ENCODE results near the gene OR10H4. TPM values are rescaled to one million over a fixed set of nuclear protein-coding genes. Genes with fewer than 3 reads are reported as not detected.
"Not testable (repeated sequence)": the region's sequence is repeated elsewhere in the genome, so short reads cannot be mapped to it uniquely, and the experiment has no call there.

OR10H4 gene, protein sequence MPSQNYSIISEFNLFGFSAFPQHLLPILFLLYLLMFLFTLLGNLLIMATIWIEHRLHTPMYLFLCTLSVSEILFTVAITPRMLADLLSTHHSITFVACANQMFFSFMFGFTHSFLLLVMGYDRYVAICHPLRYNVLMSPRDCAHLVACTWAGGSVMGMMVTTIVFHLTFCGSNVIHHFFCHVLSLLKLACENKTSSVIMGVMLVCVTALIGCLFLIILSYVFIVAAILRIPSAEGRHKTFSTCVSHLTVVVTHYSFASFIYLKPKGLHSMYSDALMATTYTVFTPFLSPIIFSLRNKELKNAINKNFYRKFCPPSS
- total RNA-seq: not detected

DNA sequence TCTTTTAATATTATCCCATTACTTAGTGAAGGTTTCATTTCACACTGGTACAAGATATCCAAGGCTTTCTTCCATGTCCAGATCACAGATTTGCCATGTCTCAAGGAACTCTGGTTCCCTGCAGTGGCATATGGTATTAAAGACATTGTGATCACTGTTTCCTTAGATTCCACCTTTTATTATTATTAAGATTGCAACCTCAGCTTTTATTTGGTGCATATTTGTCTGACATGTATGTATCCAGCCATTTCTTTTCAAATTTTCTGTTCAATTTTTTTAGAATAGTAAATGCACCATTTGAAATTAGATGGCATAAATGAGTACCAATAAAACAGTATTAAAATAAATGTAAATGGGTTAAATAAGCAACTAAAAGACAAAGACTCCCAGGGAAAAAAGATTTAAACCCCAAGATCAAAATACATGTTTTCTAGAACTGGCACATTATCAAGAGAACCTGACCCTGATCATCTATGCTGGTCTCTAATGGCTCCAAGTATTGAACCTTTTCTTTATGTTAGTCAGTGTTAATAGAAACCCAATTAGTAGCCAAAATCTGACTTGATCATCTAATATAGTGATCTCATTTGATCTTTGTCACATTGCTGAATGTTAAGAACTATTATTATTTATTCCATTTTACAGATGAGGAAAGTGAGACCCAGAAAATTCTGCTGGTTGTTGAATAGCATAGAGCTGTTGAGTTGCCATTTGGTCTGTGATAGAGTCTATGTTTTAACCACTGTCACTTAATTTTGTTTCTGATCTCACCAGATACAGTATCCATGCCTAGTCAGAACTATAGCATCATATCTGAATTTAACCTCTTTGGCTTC lies at the start of gene OR10H4:
Gene OR10H4 (plus strand): TSS at position 786 of the 836 bp plus-strand sequence. CDS start 0 bp downstream, at position 786.
- no peak for DNase-seq

DNA sequence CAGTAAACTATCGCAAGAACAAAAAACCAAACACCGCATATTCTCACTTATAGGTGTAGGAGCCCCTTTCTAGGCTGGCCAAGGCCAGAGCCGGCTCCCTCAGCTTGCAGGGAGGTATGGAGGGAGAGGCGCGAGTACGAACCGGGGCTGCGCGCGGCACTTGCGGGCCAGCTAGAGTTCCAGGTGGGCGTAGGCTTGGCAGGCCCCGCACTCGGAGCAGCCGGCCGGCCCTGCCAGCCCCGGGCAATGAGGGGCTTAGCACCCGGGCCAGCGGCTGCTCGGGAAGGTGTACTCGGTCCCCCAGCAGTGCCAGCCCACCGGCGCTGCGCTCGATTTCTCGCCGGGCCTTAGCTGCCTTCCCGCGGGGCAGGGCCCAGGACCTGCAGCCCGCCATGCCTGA lies 49.2 kb upstream of the OR10H4 start:
- DNase-seq: not testable (repeated sequence)

DNA sequence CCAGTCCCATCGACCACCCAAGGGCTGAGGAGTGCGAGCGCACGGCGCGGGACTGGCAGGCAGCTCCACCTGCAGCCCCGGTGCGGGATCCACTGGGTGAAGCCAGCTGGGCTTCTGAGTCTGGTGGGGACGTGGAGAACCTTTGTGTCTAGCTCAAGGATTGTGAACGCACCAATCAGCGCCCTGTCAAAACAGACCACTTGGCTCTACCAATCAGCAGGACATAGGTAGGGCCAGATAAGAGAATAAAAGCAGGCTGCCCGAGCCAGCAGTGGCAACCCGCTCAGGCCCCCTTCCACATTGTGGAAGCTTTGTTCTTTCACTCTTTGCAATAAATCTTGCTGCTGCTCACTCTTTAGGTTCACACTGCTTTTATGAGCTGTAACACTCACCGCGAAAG lies 48.8 kb upstream of the OR10H4 start:
- DNase-seq: not testable (repeated sequence)

DNA sequence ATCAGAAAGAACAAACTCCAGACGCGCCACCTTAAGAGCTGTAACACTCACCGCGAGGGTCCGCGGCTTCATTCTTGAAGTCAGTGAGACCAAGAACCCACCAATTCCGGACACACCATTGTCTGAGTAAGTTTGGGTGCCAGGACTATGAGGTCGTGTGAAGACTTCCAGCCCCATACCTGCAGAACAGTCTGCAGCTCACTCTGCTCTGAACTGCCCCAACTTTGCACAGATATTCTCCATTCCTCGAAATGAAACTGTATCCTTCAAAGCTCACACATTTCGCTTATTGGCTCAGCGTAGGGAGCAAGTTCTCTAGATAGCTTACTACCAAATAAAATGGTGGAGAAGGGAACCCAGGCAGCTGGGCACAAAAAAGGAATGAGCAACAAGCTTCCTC lies 48.3 kb upstream of the OR10H4 start:
- DNase-seq: no peak

DNA sequence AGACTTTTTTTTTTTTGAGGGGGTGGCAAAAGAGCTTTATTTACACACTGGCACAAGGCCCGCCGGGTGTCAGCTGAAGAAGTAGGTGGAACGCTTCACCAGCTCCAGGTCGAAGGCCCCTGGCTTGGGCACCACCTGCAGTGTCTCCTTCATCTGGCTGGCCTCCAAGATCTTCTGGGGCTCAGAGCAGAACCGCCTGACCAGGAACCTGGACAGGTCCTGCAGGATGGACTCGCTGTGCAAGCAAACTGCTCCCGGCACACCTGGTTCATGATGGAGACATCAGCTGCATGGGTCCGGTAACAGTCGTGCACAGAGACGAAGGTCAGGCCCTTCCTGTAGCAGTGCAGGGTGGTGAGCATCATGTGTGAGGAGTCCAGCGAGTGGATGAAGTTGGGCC lies 46.6 kb upstream of the OR10H4 start:
- DNase-seq: no peak

DNA sequence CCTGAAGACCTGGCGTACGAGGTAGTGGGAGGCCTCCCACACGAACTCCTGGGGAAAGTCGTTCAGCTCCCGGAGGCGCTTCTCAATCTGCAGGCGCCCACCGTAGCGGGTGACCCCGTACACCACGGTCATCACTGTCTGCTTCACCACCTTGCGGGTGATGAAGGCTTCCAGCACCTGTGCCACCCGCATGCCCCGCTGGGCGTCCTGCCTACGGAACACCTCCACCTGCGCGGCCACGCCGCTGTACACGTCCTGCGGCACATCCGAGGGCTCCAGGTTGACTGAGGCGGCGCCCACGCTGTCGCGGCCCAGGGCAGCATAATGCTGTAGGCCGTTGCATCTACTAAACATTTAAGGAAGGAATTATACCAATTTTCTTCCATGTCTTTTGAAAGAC lies 45.9 kb upstream of the OR10H4 start:
- not testable (repeated sequence) for DNase-seq

DNA sequence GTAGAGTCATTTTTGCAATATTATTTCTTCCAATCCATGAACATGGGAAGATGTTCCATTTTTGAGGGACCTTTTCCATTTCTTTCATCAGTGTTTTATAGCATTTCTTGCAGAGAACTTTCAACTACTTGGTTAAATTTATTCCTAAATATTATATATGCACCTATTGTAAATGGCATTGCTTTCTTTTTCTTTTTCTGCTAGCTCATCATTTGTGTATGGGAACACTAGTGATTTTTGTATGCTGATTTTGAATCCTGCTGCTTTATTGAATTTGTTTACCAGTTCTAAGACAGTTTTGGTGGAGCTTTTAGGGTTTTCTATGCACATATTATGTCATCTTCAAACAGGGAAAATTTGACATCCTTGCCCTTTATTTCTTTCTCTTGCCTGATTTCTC lies 43.8 kb upstream of the OR10H4 start:
- DNase-seq: no peak

DNA sequence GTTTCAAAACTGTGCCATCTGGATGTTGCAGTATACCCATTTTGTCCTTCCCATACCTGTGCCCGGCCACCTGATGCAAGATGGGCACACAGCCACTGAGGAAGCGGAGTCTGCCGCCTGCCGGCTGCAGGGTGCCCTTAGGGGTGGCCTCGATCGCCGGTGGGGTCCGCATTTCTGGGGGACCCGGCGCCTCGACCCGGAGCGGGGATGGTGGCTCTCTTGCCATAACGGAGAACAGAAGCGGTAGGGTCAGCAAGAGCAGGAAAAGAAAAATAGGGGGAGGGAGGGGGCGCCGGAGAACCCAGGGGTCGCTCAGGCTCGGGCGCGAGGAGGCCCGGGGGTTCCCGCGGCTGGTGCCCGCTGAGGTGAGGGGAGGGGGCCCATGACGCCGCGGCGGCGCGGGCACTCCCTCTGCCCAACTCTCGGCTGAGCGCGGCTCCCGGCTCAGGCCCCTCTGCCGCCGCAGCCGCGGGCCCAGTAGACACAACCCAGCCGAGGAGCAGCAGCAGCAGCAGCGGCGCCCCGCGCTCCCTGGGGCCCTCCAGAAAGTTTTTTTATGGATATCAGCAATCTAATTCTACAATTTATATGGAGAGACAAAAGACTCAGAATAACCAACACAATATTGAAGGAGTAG lies 37.1 kb upstream of the OR10H4 start:
- DNase-seq: no peak

DNA sequence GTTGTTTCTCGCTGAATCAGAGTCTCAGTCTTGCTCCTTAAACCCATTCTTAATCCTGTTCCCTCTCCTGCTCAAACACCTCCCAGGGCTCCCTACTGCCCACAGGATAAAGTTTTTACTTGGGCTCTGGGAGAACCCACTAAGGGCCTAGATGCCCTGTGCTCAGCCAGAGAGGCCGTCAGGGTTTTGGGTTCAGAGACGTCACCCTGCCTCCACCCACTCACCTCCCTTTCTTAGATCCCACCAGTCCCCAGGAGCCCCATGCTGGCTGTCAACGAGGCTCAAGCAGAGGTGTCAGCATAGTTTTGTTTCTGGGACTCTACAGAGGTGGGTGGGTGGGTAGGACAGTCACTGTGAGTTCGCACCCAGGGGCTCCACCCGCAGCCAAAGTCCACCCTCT lies 35.4 kb upstream of the OR10H4 start:
- no peak for DNase-seq

DNA sequence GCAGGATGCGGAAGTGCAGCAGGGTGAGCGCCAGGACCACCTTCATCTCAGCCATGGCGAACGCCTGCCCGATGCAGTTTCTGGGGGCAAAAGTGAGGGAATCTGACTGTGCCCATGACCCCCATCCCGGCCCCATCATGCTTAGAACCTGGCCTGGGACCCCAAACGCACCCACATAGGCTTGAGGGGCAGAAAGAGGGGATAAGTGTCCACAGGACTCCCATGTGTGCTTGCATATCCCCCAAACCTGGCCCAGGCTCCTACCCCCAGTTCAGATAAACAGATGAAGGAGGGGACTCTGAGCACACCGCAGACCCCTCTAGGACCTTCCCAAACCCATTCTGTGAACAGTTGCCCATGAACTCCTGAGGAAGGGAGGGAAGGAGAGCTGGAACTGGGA lies 35.0 kb upstream of the OR10H4 start:
- no peak for DNase-seq

DNA sequence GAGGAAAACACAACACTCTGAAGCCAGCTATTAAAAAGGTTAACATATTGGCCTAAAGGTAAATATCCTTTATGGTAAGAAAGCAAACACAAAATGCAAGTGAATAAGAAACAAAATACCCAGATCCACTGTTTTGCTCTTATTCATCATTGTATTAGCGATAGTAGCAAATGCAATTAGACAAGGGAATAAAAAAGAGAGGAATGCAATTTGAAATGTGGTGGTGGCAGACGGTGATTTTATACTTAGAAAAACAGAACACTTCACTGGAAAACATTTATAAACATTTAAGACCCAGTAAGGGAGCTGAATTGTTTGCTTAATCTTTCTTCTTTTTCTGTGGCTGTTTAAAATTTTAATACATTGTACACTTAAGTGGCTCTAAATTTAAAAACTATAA lies 33.7 kb upstream of the OR10H4 start:
- no peak for DNase-seq

DNA sequence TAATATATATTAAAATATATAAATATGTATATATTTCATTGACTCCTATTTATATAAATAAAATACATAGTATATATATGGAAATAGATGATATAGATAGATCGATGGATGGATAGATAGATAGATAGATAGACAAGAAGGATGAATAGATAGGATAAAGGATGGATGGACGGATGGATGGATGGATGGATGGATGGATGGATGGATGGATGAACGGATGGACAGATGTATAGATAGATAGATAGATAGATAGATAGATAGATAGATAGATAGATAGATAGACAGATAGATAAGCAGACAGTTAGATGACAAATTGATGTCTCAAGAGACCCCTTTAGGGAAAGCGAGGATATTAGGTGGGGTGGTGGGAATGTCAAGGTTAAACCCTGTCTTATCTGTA lies 29.6 kb upstream of the OR10H4 start:
- no peak for DNase-seq

DNA sequence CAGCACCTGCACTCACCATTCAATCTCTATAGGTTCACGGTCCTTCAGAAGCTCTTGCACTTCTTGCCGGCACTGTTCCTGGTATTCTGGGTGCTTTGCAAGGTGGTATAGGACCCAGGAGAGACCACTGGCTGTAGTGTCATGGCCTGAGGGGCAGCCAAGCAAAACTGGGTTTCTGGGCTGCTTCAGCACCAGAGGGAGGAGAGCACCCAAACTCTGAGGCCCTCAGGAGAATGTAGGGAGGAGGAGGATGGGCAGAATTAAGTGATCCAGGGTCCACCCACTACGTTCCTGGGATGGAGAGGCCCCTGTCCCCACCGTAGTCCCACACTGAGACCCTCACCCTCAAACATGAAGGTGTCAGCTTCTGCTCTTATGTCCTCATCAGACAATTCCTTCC lies 26.8 kb upstream of the OR10H4 start:
- no peak for DNase-seq

DNA sequence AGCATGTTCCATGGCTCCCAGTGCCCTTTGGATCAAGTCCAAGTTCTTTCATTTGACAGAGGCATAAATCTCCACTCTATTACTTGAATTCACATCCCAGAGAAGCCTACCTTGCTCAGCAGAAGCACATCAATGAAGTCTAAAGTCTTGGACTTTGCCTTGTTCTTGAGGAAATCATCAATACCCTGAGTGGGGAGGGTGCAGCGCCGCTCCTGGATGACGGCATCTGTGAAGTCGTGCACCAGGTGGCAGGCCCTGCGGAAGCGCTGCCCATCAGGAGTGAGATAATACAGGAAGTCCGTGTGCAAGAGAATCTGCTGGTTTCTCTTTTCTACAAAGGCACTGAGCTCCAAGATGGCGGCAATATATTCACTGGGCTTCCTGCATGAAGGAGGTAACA lies 25.1 kb upstream of the OR10H4 start:
- no peak for DNase-seq

DNA sequence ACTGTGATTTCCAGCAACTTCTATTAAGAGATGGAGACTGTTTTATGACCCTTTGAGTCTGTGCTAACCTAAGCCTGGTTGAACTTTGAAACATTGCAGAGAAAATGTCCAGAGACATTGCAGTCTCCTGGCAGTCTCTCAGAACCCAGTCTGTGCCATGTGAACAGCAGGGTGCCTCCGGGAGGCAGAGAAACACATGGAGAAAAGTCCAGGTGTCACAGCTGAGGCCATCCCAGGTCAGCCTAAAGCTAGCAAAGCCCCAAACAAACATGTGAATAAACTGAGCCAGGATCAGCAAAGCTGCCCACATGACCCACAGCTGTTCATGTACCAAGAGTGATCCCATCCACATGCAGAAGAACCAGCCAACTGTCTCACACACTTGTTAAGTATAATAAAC lies 22.3 kb upstream of the OR10H4 start:
- no peak for DNase-seq

DNA sequence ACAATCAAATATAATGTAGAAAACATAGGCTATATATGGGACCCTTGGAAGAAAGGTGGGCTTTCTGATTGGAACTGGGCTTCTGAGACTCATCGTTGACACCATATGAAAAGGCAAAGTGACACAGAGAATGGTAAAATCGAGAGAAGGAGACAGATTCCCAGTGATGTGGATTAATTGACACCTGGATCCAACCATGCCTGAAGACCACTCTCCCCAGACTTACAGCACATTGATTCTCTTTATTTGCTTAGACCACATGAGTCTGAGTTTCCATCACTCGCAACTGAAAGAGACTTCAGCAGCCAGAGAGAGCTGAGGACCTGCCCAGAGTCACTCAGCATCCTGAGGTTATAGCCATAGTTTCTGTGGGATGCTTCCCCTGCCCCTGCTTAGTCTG lies 20.5 kb upstream of the OR10H4 start:
- DNase-seq: no peak

DNA sequence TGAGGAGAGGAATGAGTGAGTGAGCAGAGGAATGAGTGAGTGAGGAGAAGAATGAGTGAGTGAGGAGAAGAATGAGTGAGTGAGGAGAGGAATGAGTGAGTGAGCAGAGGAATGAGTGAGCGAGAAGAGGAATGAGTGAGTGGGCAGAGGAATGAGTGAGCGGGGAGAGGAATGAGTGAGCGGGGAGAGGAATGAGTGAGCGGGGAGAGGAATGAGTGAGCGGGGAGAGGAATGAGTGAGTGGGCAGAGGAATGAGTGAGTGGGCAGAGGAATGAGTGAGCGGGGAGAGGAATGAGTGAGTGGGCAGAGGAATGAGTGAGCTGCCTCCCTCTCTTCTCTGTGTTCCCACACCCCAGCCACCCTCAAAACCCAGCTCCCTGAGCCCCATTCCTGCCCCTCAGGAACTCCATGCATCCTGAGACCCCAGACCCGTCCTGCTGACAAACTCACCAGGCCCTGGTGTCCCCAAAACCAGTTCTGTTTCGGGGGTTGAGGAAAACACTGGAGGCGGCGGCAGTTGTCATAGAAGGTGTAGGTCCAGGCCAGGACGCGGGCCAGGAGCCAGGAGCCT lies 15.0 kb upstream of the OR10H4 start:
- not testable (repeated sequence) for DNase-seq

DNA sequence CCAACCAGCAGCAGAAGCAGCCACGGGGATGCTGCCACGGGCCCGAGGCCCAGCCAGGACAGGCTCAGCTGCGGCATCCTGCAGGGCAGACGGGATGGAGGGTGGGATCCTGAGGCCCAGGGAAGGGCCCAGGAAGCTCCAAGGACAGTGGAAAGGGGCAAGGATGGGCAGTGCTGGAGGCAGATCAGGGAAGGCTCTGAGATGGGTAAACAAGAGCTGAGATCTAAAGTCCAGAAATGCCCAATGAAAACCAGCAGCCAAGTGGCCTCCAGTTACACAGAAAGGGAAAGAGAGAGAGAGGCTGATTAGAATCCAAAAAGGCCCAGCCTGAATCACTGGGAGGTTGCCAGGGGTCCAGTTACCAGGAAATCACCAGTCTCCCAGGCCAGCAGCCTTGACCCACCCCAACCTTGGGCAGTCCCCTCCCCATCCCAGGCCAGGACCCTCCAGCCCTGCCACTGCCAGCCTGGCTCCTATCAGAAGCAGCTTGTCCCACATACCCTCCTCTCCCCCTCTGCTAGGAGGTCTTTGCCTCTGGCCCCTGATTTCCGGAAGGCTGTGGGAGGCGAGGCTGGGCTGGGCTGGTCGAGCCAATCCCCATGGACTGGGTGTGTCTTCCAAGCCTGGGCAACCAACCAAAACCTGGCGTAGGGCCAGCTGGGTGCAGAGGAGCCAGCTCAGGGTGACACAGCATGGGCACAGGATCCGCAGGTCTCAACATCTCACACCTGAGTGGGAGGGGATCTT lies 14.3 kb upstream of the OR10H4 start, which contains the start of gene CYP4F11:
Gene CYP4F11 (minus strand): TSS at position 198 of the 747 bp plus-strand sequence. CDS start 121 bp downstream, at position 77.
- DNase-seq: no peak

DNA sequence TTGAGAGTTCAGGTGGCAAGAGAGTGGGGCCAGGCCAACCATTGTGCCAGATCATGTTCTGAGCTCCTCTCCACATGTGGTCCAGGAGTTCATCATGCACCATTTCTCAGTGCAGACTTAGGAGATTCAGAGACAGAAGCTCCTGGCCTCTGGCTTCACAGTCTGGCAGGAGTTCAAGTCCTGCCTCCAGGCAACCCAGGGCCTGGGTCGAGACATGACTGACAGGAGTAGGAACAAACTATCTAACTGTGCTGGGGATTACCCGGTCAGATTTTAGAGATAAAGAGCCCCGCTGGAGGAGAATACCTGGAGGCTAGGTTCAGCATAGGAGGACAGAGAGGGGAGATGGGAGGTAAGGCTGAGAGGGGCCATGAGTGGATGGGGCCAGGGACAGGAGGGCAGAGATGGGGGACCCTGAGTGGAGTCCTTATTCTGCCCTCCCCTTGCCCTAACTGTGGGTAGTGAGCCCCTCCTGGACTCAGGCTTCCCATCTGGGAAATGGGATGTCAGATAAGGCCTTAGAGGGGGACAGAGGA lies 13.6 kb upstream of the OR10H4 start:
- DNase-seq: no peak

DNA sequence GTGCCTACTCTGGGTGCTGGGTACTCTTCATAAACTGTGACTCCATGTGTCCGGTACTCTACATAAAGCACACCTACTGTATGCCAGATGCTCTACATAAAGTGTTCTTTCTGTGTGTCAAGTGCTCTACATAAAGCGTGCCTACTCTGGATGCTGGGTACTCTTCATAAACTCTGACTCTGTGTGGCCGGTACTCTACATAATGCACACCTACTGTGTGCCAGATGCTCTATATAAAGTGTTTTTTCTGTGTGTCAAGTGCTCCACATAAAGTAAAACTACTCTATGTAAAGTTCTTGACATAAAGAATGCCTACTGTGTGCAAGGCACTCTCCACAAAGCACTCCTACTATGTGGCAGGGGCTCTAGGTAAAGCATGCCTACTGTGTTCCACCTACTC lies 12.6 kb upstream of the OR10H4 start:
- DNase-seq: no peak

DNA sequence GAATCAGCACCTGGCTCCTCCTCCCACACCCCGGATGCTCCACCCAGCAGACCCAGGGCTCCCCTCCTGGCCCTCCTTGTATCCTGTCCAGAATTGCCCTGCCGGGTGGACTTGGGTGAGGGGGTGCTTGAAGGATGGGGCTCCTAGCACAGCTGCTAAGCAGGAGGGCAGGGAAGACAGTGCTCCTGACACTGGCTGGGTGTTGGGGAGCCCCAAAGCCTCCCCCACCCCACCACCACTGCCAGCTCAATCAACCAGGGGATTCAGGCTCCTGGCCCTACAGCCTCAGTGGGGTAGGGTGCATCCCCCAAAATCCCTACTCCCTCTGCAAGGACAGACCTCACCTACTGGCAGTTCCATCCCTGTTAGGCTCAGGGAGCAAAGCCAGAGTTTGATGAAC lies 11.9 kb upstream of the OR10H4 start:
- no peak for DNase-seq

DNA sequence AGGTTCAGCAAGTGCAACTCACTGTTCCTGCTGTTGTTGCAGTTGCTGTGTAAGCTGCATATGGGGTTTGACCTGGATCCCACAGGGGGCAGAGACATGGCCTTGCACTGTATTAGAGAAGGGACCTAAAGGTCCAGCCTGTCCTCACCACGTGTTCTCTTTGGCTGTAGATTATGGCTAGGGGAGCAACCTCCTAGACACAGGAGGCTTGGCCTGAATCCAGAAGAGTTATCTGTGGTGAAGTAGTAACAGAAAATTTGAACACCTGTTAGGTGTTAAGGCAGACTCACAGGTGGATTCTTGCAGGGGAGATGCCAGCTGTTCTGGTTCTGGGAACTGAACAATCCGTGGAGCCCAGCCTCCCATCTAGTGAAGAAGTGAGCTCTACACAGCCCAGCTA lies 11.0 kb upstream of the OR10H4 start:
- no peak for DNase-seq
